ENCODE measurements around the gene QPCTL.

The QPCTL gene

DNA sequence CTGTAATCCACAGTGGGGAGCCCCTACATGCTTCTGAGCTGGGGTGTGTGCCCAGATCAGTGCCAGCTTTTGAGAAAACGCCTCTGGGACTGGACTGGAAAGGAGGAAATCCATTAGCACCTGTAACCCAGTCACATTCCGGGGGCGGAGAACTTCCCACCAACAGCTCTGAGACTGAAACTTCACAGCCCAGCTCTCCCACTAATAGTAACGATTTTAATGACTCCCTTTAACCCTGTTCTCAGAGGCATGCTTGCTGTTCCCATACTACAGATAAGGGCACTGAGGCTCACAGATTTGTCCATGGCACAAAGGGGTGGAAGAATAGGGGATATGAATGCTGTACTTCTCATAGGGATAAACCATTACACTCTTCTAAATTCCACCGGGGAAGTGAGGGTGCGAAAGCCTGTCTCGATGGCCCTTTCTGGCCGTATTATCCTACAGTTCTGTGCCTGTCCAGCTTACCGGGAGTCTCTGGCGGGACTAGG is 37.4 kb downstream of the QPCTL start:
- DNase-seq (ENCODE audit: low spot score), result peak; percentile 60
- TF ChIP-seq, protein P1, sequence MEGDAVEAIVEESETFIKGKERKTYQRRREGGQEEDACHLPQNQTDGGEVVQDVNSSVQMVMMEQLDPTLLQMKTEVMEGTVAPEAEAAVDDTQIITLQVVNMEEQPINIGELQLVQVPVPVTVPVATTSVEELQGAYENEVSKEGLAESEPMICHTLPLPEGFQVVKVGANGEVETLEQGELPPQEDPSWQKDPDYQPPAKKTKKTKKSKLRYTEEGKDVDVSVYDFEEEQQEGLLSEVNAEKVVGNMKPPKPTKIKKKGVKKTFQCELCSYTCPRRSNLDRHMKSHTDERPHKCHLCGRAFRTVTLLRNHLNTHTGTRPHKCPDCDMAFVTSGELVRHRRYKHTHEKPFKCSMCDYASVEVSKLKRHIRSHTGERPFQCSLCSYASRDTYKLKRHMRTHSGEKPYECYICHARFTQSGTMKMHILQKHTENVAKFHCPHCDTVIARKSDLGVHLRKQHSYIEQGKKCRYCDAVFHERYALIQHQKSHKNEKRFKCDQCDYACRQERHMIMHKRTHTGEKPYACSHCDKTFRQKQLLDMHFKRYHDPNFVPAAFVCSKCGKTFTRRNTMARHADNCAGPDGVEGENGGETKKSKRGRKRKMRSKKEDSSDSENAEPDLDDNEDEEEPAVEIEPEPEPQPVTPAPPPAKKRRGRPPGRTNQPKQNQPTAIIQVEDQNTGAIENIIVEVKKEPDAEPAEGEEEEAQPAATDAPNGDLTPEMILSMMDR (IDR thresholded peaks at IDR 0.05; ENCODE audit: extremely low read depth, missing control alignments), result no peak

DNA sequence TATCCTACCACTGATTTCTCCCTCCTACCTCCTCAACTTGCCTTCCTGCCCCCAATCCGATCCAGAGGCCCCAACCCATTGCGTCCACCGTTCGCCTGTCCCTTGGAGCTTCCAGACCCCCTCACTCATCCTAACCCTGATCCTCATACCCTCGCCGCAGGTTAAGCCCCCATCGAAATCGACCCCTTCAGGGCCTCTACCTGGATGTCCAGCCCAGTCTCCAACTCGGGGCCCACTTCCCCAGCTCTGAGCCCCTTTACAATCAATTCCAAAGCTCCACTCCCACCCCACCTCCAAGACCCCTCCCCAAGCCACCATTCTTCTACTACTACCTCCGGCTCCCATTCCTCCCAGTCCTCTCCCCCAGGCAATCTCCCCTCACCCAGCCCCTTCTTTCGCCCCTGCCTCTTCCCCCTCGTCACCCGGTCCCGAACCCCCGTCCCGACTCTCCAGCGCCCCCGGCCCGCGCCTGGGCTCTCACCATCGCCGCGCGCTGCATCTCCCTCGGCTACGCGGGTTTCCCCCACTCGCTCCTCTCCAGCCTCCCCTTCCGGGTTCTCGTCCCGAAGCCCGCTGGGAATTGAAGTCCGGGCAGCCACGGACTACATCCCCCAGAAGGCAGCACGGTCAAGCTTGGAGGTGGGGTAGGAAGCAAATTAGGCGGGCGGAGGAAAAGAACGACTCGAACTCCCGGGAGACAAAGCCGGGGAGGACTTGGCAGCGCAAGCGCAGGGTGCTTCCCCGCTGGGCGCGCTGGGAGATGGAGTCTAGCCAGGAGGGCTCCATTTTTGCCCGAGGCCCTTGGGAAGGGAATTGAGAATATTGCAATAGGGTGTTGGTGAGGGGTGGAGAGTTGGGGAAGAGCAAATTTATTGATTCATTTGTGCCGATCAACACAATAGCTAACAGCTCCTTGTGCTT is 38.2 kb downstream of the QPCTL start, which contains the start of gene FBXO46:
TSS of gene FBXO46 (minus strand) at position 529 of the 921 bp plus-strand sequence. CDS start 17,401 bp downstream, outside the sequence.
- TF ChIP-seq, protein P1 (IDR thresholded peaks at IDR 0.05; ENCODE audit: extremely low read depth, missing control alignments), result peak; percentile 31
- DNase-seq (ENCODE audit: low spot score), result peak; percentile 96

DNA sequence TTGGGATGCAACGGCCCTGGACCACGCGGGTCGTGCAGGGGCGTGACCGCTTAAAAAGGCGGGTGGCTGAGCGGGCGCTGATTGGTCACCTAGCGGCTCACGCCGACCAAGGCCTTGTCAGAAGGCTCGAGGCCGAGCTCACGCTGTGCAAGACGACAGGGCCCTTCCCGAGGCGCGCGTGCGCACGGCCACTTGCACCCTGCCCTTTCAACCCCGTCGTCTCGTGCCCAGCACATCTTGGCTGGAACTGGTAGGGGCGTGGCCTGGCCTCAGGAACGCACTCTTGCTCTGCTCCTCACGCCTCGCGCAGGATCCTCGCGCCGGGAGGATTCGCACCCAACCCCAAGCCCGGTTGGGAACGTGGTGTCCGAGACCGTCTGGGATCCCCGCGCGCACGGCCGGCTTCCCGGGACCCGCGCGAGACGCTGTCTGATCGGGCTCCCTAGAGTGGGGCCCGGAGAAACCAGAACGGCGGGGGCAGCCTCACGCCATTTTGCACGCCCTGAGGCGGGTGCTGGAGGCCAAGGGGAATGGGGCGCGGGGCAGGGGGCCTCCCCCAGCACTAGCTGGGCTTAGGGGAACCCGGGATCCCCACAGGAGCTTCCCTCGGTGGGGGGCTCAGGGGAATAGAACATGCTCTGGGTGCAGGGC is 40.8 kb downstream of the QPCTL start, which contains the start of gene MEIOSIN:
TSS of gene MEIOSIN (plus strand) at position 280 of the 651 bp plus-strand sequence. CDS start 1,938 bp downstream, outside the sequence.
- TF ChIP-seq, protein P1 (IDR thresholded peaks at IDR 0.05; ENCODE audit: extremely low read depth, missing control alignments), result no peak
- no peak for DNase-seq (ENCODE audit: low spot score)

DNA sequence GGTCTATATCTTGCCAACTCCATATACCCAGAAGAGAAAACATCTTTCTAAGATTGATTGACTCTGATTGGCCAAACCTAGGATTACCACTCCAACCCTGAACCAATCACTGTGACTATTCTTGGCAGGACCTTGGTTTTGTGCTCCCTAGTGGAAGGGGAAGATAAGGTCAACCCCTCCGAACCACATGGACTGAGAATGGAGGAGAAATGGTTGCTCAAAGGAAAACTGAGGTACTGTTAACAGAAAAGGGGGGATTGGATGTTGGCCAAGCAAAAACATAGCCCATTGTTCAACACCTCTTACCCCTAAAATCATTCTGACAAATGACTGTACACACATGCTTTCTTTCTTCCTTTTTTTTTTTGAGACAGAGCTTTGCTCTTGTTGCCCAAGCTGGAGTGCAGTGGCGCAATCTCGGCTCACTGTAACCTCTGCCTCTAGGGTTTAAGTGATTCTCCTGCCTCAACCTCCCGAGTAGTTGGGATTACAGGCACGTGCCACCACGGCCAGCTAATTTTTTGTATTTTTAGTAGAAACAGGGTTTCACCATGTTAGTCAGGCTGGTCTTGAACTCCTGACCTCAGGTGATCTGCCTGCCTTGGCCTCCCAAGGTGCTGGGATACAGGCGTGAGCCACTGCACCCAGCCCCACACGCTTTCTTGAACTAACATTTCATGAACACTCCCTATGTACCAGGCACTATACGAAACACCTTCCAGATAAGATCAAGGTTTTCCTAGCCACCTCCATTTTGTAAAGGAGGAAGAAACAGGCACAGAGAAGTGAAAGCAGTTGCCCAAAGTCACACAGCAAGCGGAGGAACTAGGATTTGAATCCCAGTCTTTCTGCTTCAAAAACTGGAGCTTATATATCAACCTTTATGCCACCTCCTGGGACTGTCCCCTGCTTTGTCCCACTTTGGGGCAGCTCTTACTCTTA is 47.3 kb downstream of the QPCTL start:
- no peak for DNase-seq (ENCODE audit: low spot score)

DNA sequence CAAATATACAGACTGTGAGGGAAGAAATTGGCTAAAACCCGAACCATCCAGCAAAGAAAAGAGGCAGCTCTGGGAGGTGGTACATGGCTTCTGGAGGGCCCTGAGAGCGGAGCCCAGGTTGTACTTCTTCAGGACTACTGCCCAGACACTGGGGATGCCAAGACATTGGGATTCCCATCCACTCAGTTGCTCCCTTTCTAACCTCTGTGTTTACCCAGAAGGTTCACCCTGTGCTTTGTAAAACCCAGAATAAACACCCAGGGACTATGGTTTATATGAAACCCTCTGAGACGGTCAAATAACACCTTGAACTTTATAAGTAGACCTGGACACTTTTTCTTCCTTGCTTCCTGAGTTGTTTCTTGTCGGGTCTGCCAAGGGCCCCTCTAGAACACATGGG is 50.5 kb downstream of the QPCTL start:
- TF ChIP-seq, protein P1 (IDR thresholded peaks at IDR 0.05; ENCODE audit: extremely low read depth, missing control alignments), result no peak
- no peak for DNase-seq (ENCODE audit: low spot score)

More for the DNA sequence above, 47.3 kb downstream of the QPCTL start:
- TF ChIP-seq, protein P1 (IDR thresholded peaks at IDR 0.05; ENCODE audit: extremely low read depth, missing control alignments), result no peak

DNA sequence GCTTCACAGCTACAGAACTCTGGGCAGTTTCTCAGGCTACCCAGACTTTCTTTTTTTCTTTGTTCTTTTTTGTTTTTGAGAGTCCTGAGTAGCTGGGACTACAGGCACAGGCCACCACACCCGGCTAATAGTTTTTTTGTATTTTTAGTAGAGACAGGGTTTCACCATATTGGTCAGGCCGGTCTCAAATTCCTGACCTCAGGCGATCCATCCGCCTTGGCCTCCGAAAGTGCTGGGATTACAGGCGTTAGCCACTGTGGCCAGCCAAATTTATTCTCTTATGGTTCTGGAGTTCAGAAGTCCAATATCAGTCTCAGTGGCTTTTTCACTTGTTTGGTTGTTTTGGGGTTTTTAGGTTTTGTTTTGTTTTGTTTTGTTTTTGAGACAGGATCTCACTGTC is 53.1 kb downstream of the QPCTL start:
- DNase-seq (ENCODE audit: low spot score), result no peak
- TF ChIP-seq, protein P1 (IDR thresholded peaks at IDR 0.05; ENCODE audit: extremely low read depth, missing control alignments), result no peak

Data from GM20000 (cell line).